A549 (cell line): ENCODE results near the gene SLC37A1.

Source experiments
- CEBPB ChIP-seq, 2 experiments: fragments of >200 bp in 1 of 2; sonication (Bioruptor Twin) in 1 of 2; formaldehyde crosslinking in 1 of 2; IDR thresholded peaks; 2 replicates each; pipeline ENCODE4 v1.6.1; 2012 to 2016
- CHD4 ChIP-seq: fragments of 200-600 bp; sonication (generic); IDR thresholded peaks from 2 replicates; pipeline ENCODE4 v1.6.1; 2016; ENCODE audit warnings: antibody characterized with exemption, mild to moderate bottlenecking, borderline replicate concordance
- CTCF ChIP-seq: fragments of >200 bp; sonication (Bioruptor Twin); formaldehyde crosslinking; IDR thresholded peaks from 3 replicates; pipeline ENCODE4 v1.5.1; 2016
- EP300 ChIP-seq, 2 experiments: fragments of >200 bp; sonication (Bioruptor Twin); formaldehyde crosslinking; IDR thresholded peaks; 2 replicates in 1 of 2; 3 replicates in 1 of 2; pipeline ENCODE4 v1.6.1; 2016 to 2017
- FOXS1 ChIP-seq: fragments of 250-450 bp; sonication (Bioruptor Pico); IDR thresholded peaks from 2 replicates; pipeline ENCODE4 v1.5.0; 2020; ENCODE audit warnings: mild to moderate bottlenecking, moderate library complexity
- JUN ChIP-seq, 2 experiments: fragments of >200 bp; sonication (Bioruptor Twin); formaldehyde crosslinking; IDR thresholded peaks; 2 replicates in 1 of 2; 3 replicates in 1 of 2; pipeline ENCODE4 v1.6.1; 2016 to 2017
- MAZ ChIP-seq: fragments of 150-350 bp; IDR thresholded peaks from 2 replicates; pipeline ENCODE4 v1.6.1; 2014; ENCODE audit warnings: antibody characterized with exemption, low read depth, low read length, borderline replicate concordance
- NR3C1 ChIP-seq: fragments of >200 bp; sonication (Bioruptor Twin); formaldehyde crosslinking; IDR thresholded peaks from 3 replicates; pipeline ENCODE4 v1.6.1; 2017
- PBX3 ChIP-seq: IDR thresholded peaks from 2 replicates; pipeline ENCODE4 v1.6.1; 2012
- POLR2A ChIP-seq: IDR thresholded peaks from 2 replicates; pipeline ENCODE4 v1.6.1; 2012; ENCODE audit warnings: mild to moderate bottlenecking, low read length
- RAD21 ChIP-seq, 2 experiments: fragments of >200 bp in 1 of 2; sonication (Bioruptor Twin) in 1 of 2; formaldehyde crosslinking in 1 of 2; IDR thresholded peaks in 1 of 2; conservative IDR thresholded peaks in 1 of 2; 2 replicates in 1 of 2; 3 replicates in 1 of 2; pipeline ENCODE4 v1.6.1; 2012 to 2018; ENCODE audit warnings: inconsistent platforms in 1 of 2
- RCOR1 ChIP-seq: fragments of 150-350 bp; IDR thresholded peaks from 2 replicates; pipeline ENCODE4 v1.6.1; 2014; ENCODE audit warnings: antibody characterized with exemption, low read length, low read depth

GRCh38 chr21:42489991-42490390 is 23.7 kb upstream of the SLC37A1 start:
- TF ChIP-seq CTCF, result no peak
- no peak for TF ChIP-seq CEBPB (IDR thresholded peaks at IDR 0.05)
- TF ChIP-seq PBX3, result no peak
- no peak for TF ChIP-seq POLR2A
- no peak for TF ChIP-seq EP300 (IDR thresholded peaks at IDR 0.05)
- TF ChIP-seq RCOR1, result no peak
- no peak for TF ChIP-seq NR3C1
- TF ChIP-seq CHD4, result no peak
- TF ChIP-seq MAZ, result no peak
- TF ChIP-seq FOXS1 (CRISPR knock-in tag), result no peak
- TF ChIP-seq RAD21 (conservative IDR thresholded peaks at IDR 0.05 in 1 of 2, IDR thresholded peaks at IDR 0.05 in 1 of 2), result no peak
- no peak for TF ChIP-seq JUN (IDR thresholded peaks at IDR 0.05)
